Body of pancreas (tissue), 4 donors: ENCODE data around the gene VCP.

Experiments
- CTCF ChIP-seq, 7 experiments: fragments of 450-650 bp in 4 of 7; fragments of 200-600 bp in 3 of 7; sonication (generic) in 3 of 7; IDR thresholded peaks; one replicate each; pipeline ENCODE4 v1.5.1; 2016 to 2019; ENCODE audit warnings: antibody characterized with exemption in 7 of 7
- POLR2A ChIP-seq, 3 donors: fragments of 450-650 bp; IDR thresholded peaks; one replicate each; pipeline ENCODE4 v1.6.1; 2016; ENCODE audit warnings: antibody characterized with exemption in 3 of 3, mild to moderate bottlenecking in 2 of 3

GRCh38 chr9:35103660-35104191 is 31.3 kb upstream of the VCP start:
- TF ChIP-seq CTCF (IDR thresholded peaks at IDR 0.05) (no peak), POLR2A (IDR thresholded peaks at IDR 0.05) (no peak)
